ENCODE measurements around the gene NOTCH1.

NOTCH1 gene

GRCh38 chr9:136507992-136508375 lies 37.9 kb downstream of the NOTCH1 start:
- DNase-seq: no peak
- Histone ChIP-seq H3K9me3 (ENCODE audit: severe bottlenecking) (no peaks in the 10 kb centered on the region), H3K4me3 (ENCODE audit: low read depth, low read length) (no peak overlapping the region), H3K36me3 (peaks cover 94% of the 10 kb centered on the region), H3K27me3 (ENCODE audit: insufficient read depth, low read depth, severe bottlenecking) (no peaks in the 10 kb centered on the region), H3K27ac (no peak overlapping the region)
- TF ChIP-seq CTCF (IDR thresholded peaks at IDR 0.05; ENCODE audit: low read depth, low read length): no peak

- Histone ChIP-seq H3K27ac (no peak overlapping the region), H3K36me3 (peaks cover 97% of the 10 kb centered on the region), H3K4me3 (ENCODE audit: low read depth, low read length) (no peak overlapping the region), H3K27me3 (ENCODE audit: insufficient read depth, low read depth, severe bottlenecking) (no peaks in the 10 kb centered on the region), H3K9me3 (ENCODE audit: severe bottlenecking) (no peaks in the 10 kb centered on the region)
- no peak for TF ChIP-seq CTCF (IDR thresholded peaks at IDR 0.05; ENCODE audit: low read depth, low read length)
- no peak for DNase-seq
These were observed 38.4 kb downstream of the NOTCH1 start for GRCh38 chr9:136507221-136507991.

GRCh38 chr9:136506425-136506824 lies 39.4 kb downstream of the NOTCH1 start:
- Histone ChIP-seq H3K9me3 (ENCODE audit: severe bottlenecking) (no peaks in the 10 kb centered on the region), H3K36me3 (peaks cover 97% of the 10 kb centered on the region), H3K27me3 (ENCODE audit: insufficient read depth, low read depth, severe bottlenecking) (no peaks in the 10 kb centered on the region), H3K4me3 (ENCODE audit: low read depth, low read length) (no peak overlapping the region), H3K27ac (no peak overlapping the region)
- no peak for TF ChIP-seq CTCF (IDR thresholded peaks at IDR 0.05; ENCODE audit: low read depth, low read length)
- no peak for DNase-seq

GRCh38 chr9:136505406-136506403 lies 40.1 kb downstream of the NOTCH1 start:
- no peak for TF ChIP-seq CTCF (IDR thresholded peaks at IDR 0.05; ENCODE audit: low read depth, low read length)
- Histone ChIP-seq H3K36me3 (peaks cover 97% of the 10 kb centered on the region), H3K27me3 (ENCODE audit: insufficient read depth, low read depth, severe bottlenecking) (no peaks in the 10 kb centered on the region), H3K9me3 (ENCODE audit: severe bottlenecking) (no peaks in the 10 kb centered on the region), H3K4me3 (ENCODE audit: low read depth, low read length) (no peak overlapping the region), H3K27ac (no peak overlapping the region)
- no peak for DNase-seq

GRCh38 chr9:136504512-136505348 lies 41.1 kb downstream of the NOTCH1 start:
- Histone ChIP-seq H3K4me3 (ENCODE audit: low read depth, low read length) (no peak overlapping the region), H3K27ac (no peak overlapping the region), H3K27me3 (ENCODE audit: insufficient read depth, low read depth, severe bottlenecking) (no peaks in the 10 kb centered on the region), H3K36me3 (peaks cover 97% of the 10 kb centered on the region), H3K9me3 (ENCODE audit: severe bottlenecking) (no peaks in the 10 kb centered on the region)
- DNase-seq: no peak
- TF ChIP-seq CTCF (IDR thresholded peaks at IDR 0.05; ENCODE audit: low read depth, low read length): no peak
